Adipocyte (in vitro differentiated cells): ENCODE data around the gene GAN.

Experiments used
- DNase-seq: peaks from one replicate; pipeline ENCODE4 v3.0.0-alpha.2; 2015; ENCODE audit warnings: low read depth
- H3K27me3 ChIP-seq: replicated peaks from 2 replicates; pipeline ENCODE4 v1.7.0; 2013; ENCODE audit warnings: mild to moderate bottlenecking, low read length, moderate library complexity; ENCODE audit not compliant: control insufficient read depth, insufficient read depth
- H3K36me3 ChIP-seq: 2 replicates; pipeline ENCODE4 v1.7.0; 2013; ENCODE audit warnings: low read length, mild to moderate bottlenecking, moderate library complexity; ENCODE audit not compliant: control insufficient read depth, insufficient read depth, severe bottlenecking
- H3K4me1 ChIP-seq: 2 replicates; pipeline ENCODE4 v1.7.0; 2013; ENCODE audit warnings: mild to moderate bottlenecking, low read length, moderate library complexity; ENCODE audit not compliant: control insufficient read depth, insufficient read depth
- H3K4me3 ChIP-seq: 2 replicates; pipeline ENCODE4 v1.7.0; 2013; ENCODE audit warnings: mild to moderate bottlenecking, low read length, moderate library complexity
- H3K9ac ChIP-seq: 2 replicates; pipeline ENCODE4 v1.7.0; 2013; ENCODE audit warnings: mild to moderate bottlenecking, low read length, moderate library complexity
- H3K9me3 ChIP-seq: 2 replicates; pipeline ENCODE4 v1.7.0; 2013; ENCODE audit warnings: mild to moderate bottlenecking, low read length, moderate library complexity; ENCODE audit not compliant: control insufficient read depth

GAN gene

GRCh38 chr16:81358860-81359259 is 44.1 kb downstream of the GAN start:
- DNase-seq, result no peak
- Histone ChIP-seq H3K27me3 (no peaks in the 10 kb centered on the region), H3K9me3 (no peaks in the 10 kb centered on the region), H3K4me3 (no peak overlapping the region), H3K9ac (no peak overlapping the region), H3K4me1 (no peaks in the 10 kb centered on the region), H3K36me3 (peaks cover 52% of the 10 kb centered on the region)

DNA sequence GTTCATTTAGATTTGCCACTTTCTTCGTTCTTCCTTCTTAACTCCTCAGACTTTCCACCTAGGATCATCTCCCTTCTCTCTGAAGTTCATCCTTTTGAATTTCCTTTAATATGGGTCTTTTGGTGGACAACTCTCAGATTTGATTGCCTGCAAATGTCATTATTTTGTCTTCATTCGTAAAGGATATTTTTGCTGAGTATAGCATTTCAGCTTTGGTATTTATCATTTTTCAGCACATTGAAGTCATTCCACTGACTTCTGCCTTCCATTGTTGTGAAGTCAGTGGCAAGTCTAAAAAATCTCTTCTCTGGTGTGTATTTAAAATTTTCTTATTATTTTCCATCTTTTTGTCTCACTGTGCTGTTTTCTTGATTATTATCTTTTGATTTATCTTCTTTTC is 45.4 kb downstream of the GAN start:
- no peak overlapping the region for H3K4me3 ChIP-seq
- no peaks in the 10 kb centered on the region for H3K4me1 ChIP-seq
- no peak for DNase-seq
- no peaks in the 10 kb centered on the region for H3K9me3 ChIP-seq
- H3K9ac ChIP-seq, result no peak overlapping the region
- H3K27me3 ChIP-seq, result no peaks in the 10 kb centered on the region
- H3K36me3 ChIP-seq, result peaks cover 48% of the 10 kb centered on the region

DNA sequence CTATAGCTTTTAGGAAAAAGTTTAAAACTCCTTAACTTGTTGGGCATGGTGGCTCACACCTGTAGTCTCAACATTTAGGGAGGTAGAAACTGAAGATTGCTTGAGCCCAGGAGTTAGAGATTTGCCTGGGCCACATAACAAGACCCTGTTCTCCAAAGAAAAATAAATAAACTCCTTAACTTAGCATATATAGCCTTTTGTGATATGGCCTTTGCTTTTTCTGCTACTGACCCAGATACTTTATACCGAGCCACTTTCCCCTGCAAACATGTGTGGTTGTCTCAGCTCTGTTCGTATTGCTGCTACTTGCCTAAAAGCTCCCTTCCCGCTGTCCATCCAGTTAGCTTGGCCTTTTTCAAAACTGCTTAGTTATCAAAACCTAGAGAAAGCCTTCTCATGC is 51.0 kb downstream of the GAN start:
- Histone ChIP-seq H3K9me3 (no peaks in the 10 kb centered on the region), H3K9ac (no peak overlapping the region), H3K36me3 (peaks cover 57% of the 10 kb centered on the region), H3K4me3 (no peak overlapping the region), H3K27me3 (no peaks in the 10 kb centered on the region), H3K4me1 (no peaks in the 10 kb centered on the region)
- no peak for DNase-seq

- Histone ChIP-seq H3K9ac (no peak overlapping the region), H3K36me3 (peaks cover 58% of the 10 kb centered on the region), H3K9me3 (no peaks in the 10 kb centered on the region), H3K4me1 (no peaks in the 10 kb centered on the region), H3K4me3 (no peak overlapping the region), H3K27me3 (no peaks in the 10 kb centered on the region)
- DNase-seq, result peak; percentile 81
Observed at GRCh38 chr16:81366316-81366932, 51.7 kb downstream of the GAN start.

DNA sequence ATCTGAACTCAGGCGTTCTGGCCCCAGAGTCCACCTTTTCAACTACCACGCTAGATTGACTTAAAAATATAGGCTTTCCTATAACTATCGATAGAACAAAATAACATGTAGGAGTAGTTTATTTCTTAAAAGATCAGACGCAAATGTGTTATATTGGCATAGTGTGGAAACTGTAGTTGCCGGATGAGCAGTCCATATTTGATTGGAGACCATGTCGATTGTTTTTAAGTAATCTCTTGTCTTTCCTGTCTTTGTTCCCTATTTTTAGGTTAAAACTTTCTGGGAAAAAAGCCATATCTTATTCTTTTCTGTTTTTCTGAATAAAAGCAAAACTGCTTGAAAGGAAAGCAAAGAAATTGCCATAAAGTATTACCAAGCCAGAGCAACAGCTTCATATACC is 53.1 kb downstream of the GAN start:
- H3K36me3 ChIP-seq, result peaks cover 63% of the 10 kb centered on the region
- H3K4me1 ChIP-seq, result no peaks in the 10 kb centered on the region
- DNase-seq, result no peak
- no peak overlapping the region for H3K9ac ChIP-seq
- H3K27me3 ChIP-seq, result no peaks in the 10 kb centered on the region
- H3K4me3 ChIP-seq, result no peak overlapping the region
- H3K9me3 ChIP-seq, result no peaks in the 10 kb centered on the region

DNA sequence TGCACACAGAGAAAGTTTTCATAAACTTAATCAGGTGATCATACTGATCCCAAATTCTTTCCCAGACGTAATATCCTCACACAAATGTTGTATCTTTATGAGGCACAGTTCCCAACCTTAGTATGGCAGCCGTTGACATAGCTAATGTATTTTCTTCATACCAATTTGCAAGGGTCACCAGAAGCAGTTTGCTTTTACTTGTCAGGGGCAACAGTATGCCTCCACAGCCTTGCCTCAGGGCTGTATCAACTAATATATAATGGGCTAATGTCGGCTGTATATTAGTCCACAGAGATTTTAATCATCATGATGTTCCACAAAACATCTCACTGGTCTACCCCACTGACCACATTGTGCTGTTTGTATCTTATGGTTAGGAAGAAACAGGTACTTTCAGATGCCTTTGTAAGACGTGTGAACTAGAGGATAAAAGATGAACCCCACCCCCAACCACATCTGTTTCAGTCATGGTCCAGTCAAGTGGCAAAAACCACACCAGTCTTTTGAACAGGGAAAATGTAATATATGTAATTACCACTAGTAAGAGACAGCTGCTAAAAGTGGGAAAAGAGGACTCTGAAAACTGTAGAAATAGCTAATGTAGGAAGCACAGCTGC is 55.2 kb downstream of the GAN start:
- H3K9me3 ChIP-seq, result no peaks in the 10 kb centered on the region
- H3K4me1 ChIP-seq, result no peaks in the 10 kb centered on the region
- DNase-seq, result no peak
- no peaks in the 10 kb centered on the region for H3K27me3 ChIP-seq
- peaks cover 54% of the 10 kb centered on the region for H3K36me3 ChIP-seq
- no peak overlapping the region for H3K4me3 ChIP-seq
- no peak overlapping the region for H3K9ac ChIP-seq

GRCh38 chr16:81371106-81371505 is 56.3 kb downstream of the GAN start:
- Histone ChIP-seq H3K27me3 (no peaks in the 10 kb centered on the region), H3K9me3 (no peaks in the 10 kb centered on the region), H3K36me3 (peaks cover 48% of the 10 kb centered on the region), H3K4me1 (no peaks in the 10 kb centered on the region), H3K4me3 (no peak overlapping the region), H3K9ac (no peak overlapping the region)
- DNase-seq, result no peak

- H3K4me3 ChIP-seq, result no peak overlapping the region
- no peak for DNase-seq
- no peaks in the 10 kb centered on the region for H3K9me3 ChIP-seq
- no peaks in the 10 kb centered on the region for H3K27me3 ChIP-seq
- H3K4me1 ChIP-seq, result no peaks in the 10 kb centered on the region
- H3K36me3 ChIP-seq, result peaks cover 38% of the 10 kb centered on the region
- H3K9ac ChIP-seq, result no peak overlapping the region
Observed at GRCh38 chr16:81374550-81374949, 59.8 kb downstream of the GAN start.

DNA sequence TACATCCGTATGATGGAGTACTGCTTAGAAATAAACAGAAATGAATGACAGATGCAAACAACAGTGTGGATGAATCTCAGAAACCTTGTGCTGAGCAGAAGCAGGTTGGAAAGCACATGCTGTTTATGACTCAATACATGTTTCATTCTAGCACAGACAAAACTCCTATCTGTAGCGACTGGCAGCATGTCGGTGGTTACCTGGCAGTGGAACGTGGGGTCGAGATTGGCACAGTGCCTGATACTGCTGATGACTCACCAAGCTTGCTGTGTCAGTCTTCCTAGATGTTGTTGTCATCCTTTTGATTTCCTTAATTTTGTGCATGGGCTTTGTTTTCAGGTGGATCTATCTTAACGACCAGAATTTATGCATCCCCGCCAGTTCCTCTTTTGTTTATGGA is 62.1 kb downstream of the GAN start:
- no peaks in the 10 kb centered on the region for H3K27me3 ChIP-seq
- H3K4me1 ChIP-seq, result no peaks in the 10 kb centered on the region
- H3K9me3 ChIP-seq, result no peaks in the 10 kb centered on the region
- peaks cover 33% of the 10 kb centered on the region for H3K36me3 ChIP-seq
- no peak for DNase-seq
- no peak overlapping the region for H3K4me3 ChIP-seq
- H3K9ac ChIP-seq, result no peak overlapping the region

DNA sequence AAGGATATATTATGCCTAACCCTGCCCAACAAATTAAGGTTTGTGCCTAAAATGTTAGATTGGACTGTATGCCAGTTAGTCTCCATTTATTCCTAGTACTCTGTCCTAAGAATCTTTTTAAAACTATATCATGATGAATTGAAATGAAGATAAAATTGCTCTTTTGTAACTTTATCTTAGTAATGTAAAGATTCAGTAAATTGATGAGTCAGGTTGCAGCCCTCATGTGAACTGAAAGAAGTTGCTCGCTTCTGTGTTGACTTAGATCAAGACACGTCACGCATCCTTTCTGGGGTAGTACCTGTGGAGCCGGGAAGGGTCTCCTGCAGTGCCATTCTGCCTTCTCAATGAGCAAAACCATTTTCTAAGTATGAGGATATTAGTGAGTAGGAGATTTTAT is 63.3 kb downstream of the GAN start:
- H3K4me3 ChIP-seq, result no peak overlapping the region
- DNase-seq, result no peak
- peaks cover 23% of the 10 kb centered on the region for H3K36me3 ChIP-seq
- H3K4me1 ChIP-seq, result no peaks in the 10 kb centered on the region
- H3K9me3 ChIP-seq, result no peaks in the 10 kb centered on the region
- H3K9ac ChIP-seq, result no peak overlapping the region
- no peaks in the 10 kb centered on the region for H3K27me3 ChIP-seq

- Histone ChIP-seq H3K9ac (no peak overlapping the region), H3K9me3 (no peaks in the 10 kb centered on the region), H3K27me3 (no peaks in the 10 kb centered on the region), H3K4me1 (peaks cover 11% of the 10 kb centered on the region), H3K4me3 (no peak overlapping the region), H3K36me3 (peaks cover 17% of the 10 kb centered on the region)
- DNase-seq, result no peak
Observed at GRCh38 chr16:81380932-81381331, 66.2 kb downstream of the GAN start.

- DNase-seq, result peak; percentile 82
- H3K9me3 ChIP-seq, result no peaks in the 10 kb centered on the region
- peaks cover 5% of the 10 kb centered on the region for H3K36me3 ChIP-seq
- H3K27me3 ChIP-seq, result no peaks in the 10 kb centered on the region
- H3K9ac ChIP-seq, result no peak overlapping the region
- no peak overlapping the region for H3K4me3 ChIP-seq
- peaks cover 11% of the 10 kb centered on the region for H3K4me1 ChIP-seq
Observed at GRCh38 chr16:81384006-81384405, 69.2 kb downstream of the GAN start.
